ENCODE measurements around the gene AP5M1. TPM values are rescaled to one million over a fixed set of nuclear protein-coding genes. Genes with fewer than 3 reads are reported as not detected.

AP5M1 gene
- polyA plus RNA-seq, 3 donors: 15.3 to 26.2 (median 20.3) TPM

- no peak overlapping the region for H3K4me3 ChIP-seq (replicated peaks in 1 of 3; ENCODE audit: low read depth in 2 of 3, low read length in 3 of 3)
- Mint-ChIP-seq H3K27me3 (ENCODE audit: low read depth in 3 of 3) (no peaks in the 10 kb centered on the region), H3K4me3 (no peak overlapping the region), H3K4me1 (peaks cover 5% of the 10 kb centered on the region), H3K36me3 (peaks cover 32 to 53% of the 10 kb centered on the region in 2 donors), H3K27ac (no peak overlapping the region), H3K9me3 (no peaks in the 10 kb centered on the region)
- no peak overlapping the region for H3K9ac ChIP-seq (ENCODE audit: insufficient read depth, low read length, poor library complexity, severe bottlenecking)
- TF ChIP-seq, protein P1, sequence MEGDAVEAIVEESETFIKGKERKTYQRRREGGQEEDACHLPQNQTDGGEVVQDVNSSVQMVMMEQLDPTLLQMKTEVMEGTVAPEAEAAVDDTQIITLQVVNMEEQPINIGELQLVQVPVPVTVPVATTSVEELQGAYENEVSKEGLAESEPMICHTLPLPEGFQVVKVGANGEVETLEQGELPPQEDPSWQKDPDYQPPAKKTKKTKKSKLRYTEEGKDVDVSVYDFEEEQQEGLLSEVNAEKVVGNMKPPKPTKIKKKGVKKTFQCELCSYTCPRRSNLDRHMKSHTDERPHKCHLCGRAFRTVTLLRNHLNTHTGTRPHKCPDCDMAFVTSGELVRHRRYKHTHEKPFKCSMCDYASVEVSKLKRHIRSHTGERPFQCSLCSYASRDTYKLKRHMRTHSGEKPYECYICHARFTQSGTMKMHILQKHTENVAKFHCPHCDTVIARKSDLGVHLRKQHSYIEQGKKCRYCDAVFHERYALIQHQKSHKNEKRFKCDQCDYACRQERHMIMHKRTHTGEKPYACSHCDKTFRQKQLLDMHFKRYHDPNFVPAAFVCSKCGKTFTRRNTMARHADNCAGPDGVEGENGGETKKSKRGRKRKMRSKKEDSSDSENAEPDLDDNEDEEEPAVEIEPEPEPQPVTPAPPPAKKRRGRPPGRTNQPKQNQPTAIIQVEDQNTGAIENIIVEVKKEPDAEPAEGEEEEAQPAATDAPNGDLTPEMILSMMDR (IDR thresholded peaks at IDR 0.05): no peak
- H3K36me3 ChIP-seq (replicated peaks in 1 of 2; ENCODE audit: control insufficient read depth in 1 of 2, insufficient read depth in 2 of 2, low read length in 2 of 2): peaks cover 18 to 64% of the 10 kb centered on the region in 2 donors
- H4K20me1 ChIP-seq (ENCODE audit: insufficient read depth, low read length): no peaks in the 10 kb centered on the region
- no peak overlapping the region for H3K27ac ChIP-seq (ENCODE audit: low read depth in 1 of 2, low read length in 2 of 2)
- no peaks in the 10 kb centered on the region for H3K27me3 ChIP-seq (ENCODE audit: control insufficient read depth in 2 of 2, insufficient read depth in 2 of 2, low read length in 2 of 2)
- peaks cover 2% of the 10 kb centered on the region for H3K79me2 ChIP-seq (ENCODE audit: insufficient read depth, low read length)
- no peak for DNase-seq
- no peak overlapping the region for H3K4me2 ChIP-seq (replicated peaks; ENCODE audit: extremely low read depth, low read length, poor library complexity, severe bottlenecking)
- H3K9me3 ChIP-seq (replicated peaks in 1 of 2; ENCODE audit: control insufficient read depth in 1 of 2, insufficient read depth in 1 of 2, low read length in 2 of 2): no peaks in the 10 kb centered on the region
- H2AFZ ChIP-seq (ENCODE audit: insufficient read depth, low read depth, low read length, poor library complexity, severe bottlenecking): no peak overlapping the region
- intact Hi-C loops (cut with micrococcal nuclease): no loop called here
- H3K4me1 ChIP-seq (ENCODE audit: control insufficient read depth in 1 of 2, insufficient read depth in 2 of 2, low read length in 2 of 2): no peaks in the 10 kb centered on the region
Observed at GRCh38 chr14:57243320-57243719, 25.5 kb upstream of the AP5M1 start.

GRCh38 chr14:57244106-57244505 is 24.7 kb upstream of the AP5M1 start:
- no peaks in the 10 kb centered on the region for H3K4me1 ChIP-seq (ENCODE audit: control insufficient read depth in 1 of 2, insufficient read depth in 2 of 2, low read length in 2 of 2)
- H4K20me1 ChIP-seq (ENCODE audit: insufficient read depth, low read length): peaks cover 6% of the 10 kb centered on the region
- H3K27me3 Mint-ChIP-seq (ENCODE audit: low read depth in 3 of 3): no peaks in the 10 kb centered on the region
- H3K4me3 ChIP-seq (replicated peaks in 1 of 3; ENCODE audit: low read depth in 2 of 3, low read length in 3 of 3): no peak overlapping the region
- H3K27ac Mint-ChIP-seq: no peak overlapping the region
- no peaks in the 10 kb centered on the region for H3K27me3 ChIP-seq (ENCODE audit: control insufficient read depth in 2 of 2, insufficient read depth in 2 of 2, low read length in 2 of 2)
- H2AFZ ChIP-seq (ENCODE audit: insufficient read depth, low read depth, low read length, poor library complexity, severe bottlenecking): no peak overlapping the region
- no peak overlapping the region for H3K4me3 Mint-ChIP-seq
- no CpG with 5 or more reads among the region's 2 CpGs for WGBS (ENCODE audit: insufficient coverage)
- H3K4me1 Mint-ChIP-seq: peaks cover 5% of the 10 kb centered on the region
- H3K9me3 ChIP-seq (replicated peaks in 1 of 2; ENCODE audit: control insufficient read depth in 1 of 2, insufficient read depth in 1 of 2, low read length in 2 of 2): no peaks in the 10 kb centered on the region
- TF ChIP-seq, protein P1 (IDR thresholded peaks at IDR 0.05): no peak
- intact Hi-C loops (cut with micrococcal nuclease): no loop called here
- H3K27ac ChIP-seq (ENCODE audit: low read depth in 1 of 2, low read length in 2 of 2): no peak overlapping the region
- DNase-seq: no peak
- H3K9ac ChIP-seq (ENCODE audit: insufficient read depth, low read length, poor library complexity, severe bottlenecking): no peak overlapping the region
- peaks cover 15 to 60% of the 10 kb centered on the region in 2 donors for H3K36me3 ChIP-seq (replicated peaks in 1 of 2; ENCODE audit: control insufficient read depth in 1 of 2, insufficient read depth in 2 of 2, low read length in 2 of 2)
- no peak overlapping the region for H3K4me2 ChIP-seq (replicated peaks; ENCODE audit: extremely low read depth, low read length, poor library complexity, severe bottlenecking)
- H3K9me3 Mint-ChIP-seq: no peaks in the 10 kb centered on the region
- peaks cover 28 to 48% of the 10 kb centered on the region in 2 donors for H3K36me3 Mint-ChIP-seq
- peaks cover 9% of the 10 kb centered on the region for H3K79me2 ChIP-seq (ENCODE audit: insufficient read depth, low read length)

Data from CD14-positive monocyte (primary cell).